ENCODE data around the gene KRT80.

KRT80 gene

GRCh38 chr12:52126605-52127578 lies 64.9 kb downstream of the KRT80 start:
- no peak overlapping the region for H3K4me3 ChIP-seq (ENCODE audit: low read length)
- H3K4me1 ChIP-seq (ENCODE audit: control insufficient read depth, insufficient read depth, low read length): no peaks in the 10 kb centered on the region
- H3K27me3 ChIP-seq (ENCODE audit: control insufficient read depth, insufficient read depth, low read length): peaks cover 30% of the 10 kb centered on the region
- H3K9me3 ChIP-seq (replicated peaks; ENCODE audit: low read length): no peaks in the 10 kb centered on the region
- H3K4me2 ChIP-seq (ENCODE audit: low read length): no peak overlapping the region
- H3K9ac ChIP-seq (ENCODE audit: low read depth, low read length): no peak overlapping the region
- H3K36me3 ChIP-seq (ENCODE audit: insufficient read depth, low read length): no peaks in the 10 kb centered on the region

- H3K4me2 ChIP-seq (ENCODE audit: low read length): no peak overlapping the region
- H3K36me3 ChIP-seq (ENCODE audit: insufficient read depth, low read length): no peaks in the 10 kb centered on the region
- H3K9ac ChIP-seq (ENCODE audit: low read depth, low read length): no peak overlapping the region
- no peaks in the 10 kb centered on the region for H3K4me1 ChIP-seq (ENCODE audit: control insufficient read depth, insufficient read depth, low read length)
- H3K9me3 ChIP-seq (replicated peaks; ENCODE audit: low read length): no peaks in the 10 kb centered on the region
- H3K4me3 ChIP-seq (ENCODE audit: low read length): no peak overlapping the region
- H3K27me3 ChIP-seq (ENCODE audit: control insufficient read depth, insufficient read depth, low read length): peaks cover 24% of the 10 kb centered on the region
These were observed 65.7 kb downstream of the KRT80 start for GRCh38 chr12:52126050-52126604.

GRCh38 chr12:52125476-52125900 lies 66.3 kb downstream of the KRT80 start:
- Histone ChIP-seq H3K27me3 (ENCODE audit: control insufficient read depth, insufficient read depth, low read length) (peaks cover 24% of the 10 kb centered on the region), H3K9me3 (replicated peaks; ENCODE audit: low read length) (no peaks in the 10 kb centered on the region), H3K4me2 (ENCODE audit: low read length) (no peak overlapping the region), H3K4me3 (ENCODE audit: low read length) (no peak overlapping the region), H3K9ac (ENCODE audit: low read depth, low read length) (no peak overlapping the region), H3K36me3 (ENCODE audit: insufficient read depth, low read length) (no peaks in the 10 kb centered on the region), H3K4me1 (ENCODE audit: control insufficient read depth, insufficient read depth, low read length) (no peaks in the 10 kb centered on the region)

- H3K4me1 ChIP-seq (ENCODE audit: control insufficient read depth, insufficient read depth, low read length): no peaks in the 10 kb centered on the region
- peaks cover 22% of the 10 kb centered on the region for H3K27me3 ChIP-seq (ENCODE audit: control insufficient read depth, insufficient read depth, low read length)
- H3K4me3 ChIP-seq (ENCODE audit: low read length): no peak overlapping the region
- no peaks in the 10 kb centered on the region for H3K9me3 ChIP-seq (replicated peaks; ENCODE audit: low read length)
- no peak overlapping the region for H3K4me2 ChIP-seq (ENCODE audit: low read length)
- H3K36me3 ChIP-seq (ENCODE audit: insufficient read depth, low read length): no peaks in the 10 kb centered on the region
- H3K9ac ChIP-seq (ENCODE audit: low read depth, low read length): no peak overlapping the region
These were observed 68.2 kb downstream of the KRT80 start for GRCh38 chr12:52123487-52124186.

- H3K4me3 ChIP-seq (ENCODE audit: low read length): no peak overlapping the region
- H3K9me3 ChIP-seq (replicated peaks; ENCODE audit: low read length): no peaks in the 10 kb centered on the region
- H3K27me3 ChIP-seq (ENCODE audit: control insufficient read depth, insufficient read depth, low read length): peaks cover 25% of the 10 kb centered on the region
- H3K4me2 ChIP-seq (ENCODE audit: low read length): no peak overlapping the region
- H3K4me1 ChIP-seq (ENCODE audit: control insufficient read depth, insufficient read depth, low read length): no peaks in the 10 kb centered on the region
- no peak overlapping the region for H3K9ac ChIP-seq (ENCODE audit: low read depth, low read length)
- no peaks in the 10 kb centered on the region for H3K36me3 ChIP-seq (ENCODE audit: insufficient read depth, low read length)
These were observed 68.9 kb downstream of the KRT80 start for GRCh38 chr12:52122904-52123303.

GRCh38 chr12:52122540-52122871 lies 69.3 kb downstream of the KRT80 start:
- no peaks in the 10 kb centered on the region for H3K9me3 ChIP-seq (replicated peaks; ENCODE audit: low read length)
- H3K36me3 ChIP-seq (ENCODE audit: insufficient read depth, low read length): no peaks in the 10 kb centered on the region
- no peak overlapping the region for H3K4me3 ChIP-seq (ENCODE audit: low read length)
- H3K9ac ChIP-seq (ENCODE audit: low read depth, low read length): no peak overlapping the region
- peaks cover 28% of the 10 kb centered on the region for H3K27me3 ChIP-seq (ENCODE audit: control insufficient read depth, insufficient read depth, low read length)
- H3K4me1 ChIP-seq (ENCODE audit: control insufficient read depth, insufficient read depth, low read length): no peaks in the 10 kb centered on the region
- H3K4me2 ChIP-seq (ENCODE audit: low read length): no peak overlapping the region

- H3K9ac ChIP-seq (ENCODE audit: low read depth, low read length): no peak overlapping the region
- no peak overlapping the region for H3K4me3 ChIP-seq (ENCODE audit: low read length)
- H3K36me3 ChIP-seq (ENCODE audit: insufficient read depth, low read length): no peaks in the 10 kb centered on the region
- H3K27me3 ChIP-seq (ENCODE audit: control insufficient read depth, insufficient read depth, low read length): peaks cover 25% of the 10 kb centered on the region
- no peak overlapping the region for H3K4me2 ChIP-seq (ENCODE audit: low read length)
- no peaks in the 10 kb centered on the region for H3K4me1 ChIP-seq (ENCODE audit: control insufficient read depth, insufficient read depth, low read length)
- H3K9me3 ChIP-seq (replicated peaks; ENCODE audit: low read length): no peaks in the 10 kb centered on the region
These were observed 69.8 kb downstream of the KRT80 start for GRCh38 chr12:52121824-52122539.

GRCh38 chr12:52120951-52121823 lies 70.6 kb downstream of the KRT80 start:
- Histone ChIP-seq H3K4me3 (ENCODE audit: low read length) (no peak overlapping the region), H3K4me1 (ENCODE audit: control insufficient read depth, insufficient read depth, low read length) (no peaks in the 10 kb centered on the region), H3K27me3 (ENCODE audit: control insufficient read depth, insufficient read depth, low read length) (peaks cover 22% of the 10 kb centered on the region), H3K36me3 (ENCODE audit: insufficient read depth, low read length) (no peaks in the 10 kb centered on the region), H3K9me3 (replicated peaks; ENCODE audit: low read length) (no peaks in the 10 kb centered on the region), H3K4me2 (ENCODE audit: low read length) (no peak overlapping the region), H3K9ac (ENCODE audit: low read depth, low read length) (no peak overlapping the region)

GRCh38 chr12:52119398-52120254 lies 72.2 kb downstream of the KRT80 start:
- no peak overlapping the region for H3K9ac ChIP-seq (ENCODE audit: low read depth, low read length)
- H3K4me3 ChIP-seq (ENCODE audit: low read length): no peak overlapping the region
- peaks cover 12% of the 10 kb centered on the region for H3K27me3 ChIP-seq (ENCODE audit: control insufficient read depth, insufficient read depth, low read length)
- no peak overlapping the region for H3K4me2 ChIP-seq (ENCODE audit: low read length)
- H3K4me1 ChIP-seq (ENCODE audit: control insufficient read depth, insufficient read depth, low read length): no peaks in the 10 kb centered on the region
- no peaks in the 10 kb centered on the region for H3K9me3 ChIP-seq (replicated peaks; ENCODE audit: low read length)
- no peaks in the 10 kb centered on the region for H3K36me3 ChIP-seq (ENCODE audit: insufficient read depth, low read length)
